CMK (cell line): ENCODE results near the gene PLTP.
"Not testable (repeated sequence)": the region's sequence is repeated elsewhere in the genome, so short reads cannot be mapped to it uniquely, and the experiment has no call there.

Experiments
- DNase-seq: peaks from one replicate; pipeline ENCODE4 v3.0.0-alpha.2; 2010; ENCODE audit warnings: low read depth

Gene PLTP

GRCh38 chr20:45911486-45912343, at the start of gene PLTP:
TSS of gene PLTP (minus strand) at chr20:45912155. CDS start at chr20:45911452, 703 bp downstream.
- peak; percentile 54 for DNase-seq

- no peak for DNase-seq
Observed at GRCh38 chr20:45959956-45960630, 48.1 kb upstream of the PLTP start.

- no peak for DNase-seq
Observed at GRCh38 chr20:45959126-45959525, 47.2 kb upstream of the PLTP start.

- DNase-seq: no peak
Observed at GRCh38 chr20:45958593-45958992, 46.6 kb upstream of the PLTP start.

GRCh38 chr20:45957021-45957941, 45.3 kb upstream of the PLTP start:
- no peak for DNase-seq

- not testable (repeated sequence) for DNase-seq
Observed at GRCh38 chr20:45956326-45956725, 44.4 kb upstream of the PLTP start.

- no peak for DNase-seq
Observed at GRCh38 chr20:45953672-45954071, 41.7 kb upstream of the PLTP start.

GRCh38 chr20:45952861-45953260, 40.9 kb upstream of the PLTP start:
- DNase-seq: no peak

- DNase-seq: no peak
Observed at GRCh38 chr20:45951925-45952834, 40.2 kb upstream of the PLTP start.

GRCh38 chr20:45950330-45950646, 38.3 kb upstream of the PLTP start:
- DNase-seq: no peak

GRCh38 chr20:45949542-45950329, 37.8 kb upstream of the PLTP start:
- no peak for DNase-seq

GRCh38 chr20:45948742-45949541, 37.0 kb upstream of the PLTP start:
- no peak for DNase-seq

GRCh38 chr20:45948261-45948733, 36.3 kb upstream of the PLTP start:
- DNase-seq: no peak

GRCh38 chr20:45947110-45947866, 35.3 kb upstream of the PLTP start:
- DNase-seq: no peak

GRCh38 chr20:45946149-45946970, 34.4 kb upstream of the PLTP start:
- no peak for DNase-seq

- no peak for DNase-seq
Observed at GRCh38 chr20:45945678-45946148, 33.8 kb upstream of the PLTP start.

GRCh38 chr20:45944965-45945677, 33.2 kb upstream of the PLTP start:
- DNase-seq: no peak
